H1 (cell line): Measurements from ENCODE around the gene CFAP61. TPM values are rescaled to one million over a fixed set of nuclear protein-coding genes. Genes with fewer than 3 reads are reported as not detected.

ENCODE experiments used
- CTCF ChIA-PET: fragments of 300-600 bp; sonication (Branson Sonifier 250); formaldehyde crosslinking; loops from one replicate; lab custom pipeline; 2021; ENCODE audit not compliant: partially characterized antibody; lab: Charles Lee
- POLR2A ChIA-PET: fragments of 300-600 bp; sonication (Branson Sonifier 250); formaldehyde crosslinking; loops from one replicate; lab custom pipeline; 2021; ENCODE audit warnings: inconsistent platforms; ENCODE audit not compliant: partially characterized antibody; lab: Charles Lee
- DNase-seq, 2 experiments: peaks; one replicate each; pipeline versions ENCODE4 v3.0.0 to v3.0.0-alpha.2; 2010 to 2022; ENCODE audit warnings: low spot score in 2 of 2, low read depth in 1 of 2, mixed read lengths in 1 of 2
- FAIRE-seq: peaks from 2 replicates; lab custom pipeline; 2011; peaks lifted over from hg19 to GRCh38; lab: Jason Lieb, UNC
- H2AFZ ChIP-seq: 2 replicates; pipeline ENCODE4 v1.8.1; 2012; ENCODE audit warnings: low read length, inconsistent platforms
- H2AK5ac ChIP-seq: 2 replicates; pipeline ENCODE4 v1.6.1; 2013; ENCODE audit warnings: low read depth, low read length
- H2BK120ac ChIP-seq: replicated peaks from 2 replicates; pipeline ENCODE3; 2013; ENCODE audit warnings: low read depth, low read length, inconsistent platforms
- H2BK12ac ChIP-seq: 2 replicates; pipeline ENCODE4 v1.6.1; 2013; ENCODE audit warnings: low read depth, low read length
- H2BK15ac ChIP-seq: 2 replicates; pipeline ENCODE4 v1.6.1; 2013; ENCODE audit warnings: low read length
- H2BK20ac ChIP-seq: 2 replicates; pipeline ENCODE4 v1.6.1; 2013; ENCODE audit warnings: low read length
- H2BK5ac ChIP-seq: 2 replicates; pipeline ENCODE4 v1.6.1; 2013; ENCODE audit warnings: low read depth, low read length
- H3K14ac ChIP-seq: 2 replicates; pipeline ENCODE4 v1.6.1; 2013; ENCODE audit warnings: inconsistent platforms; ENCODE audit not compliant: insufficient read length
- H3K18ac ChIP-seq: 2 replicates; pipeline ENCODE4 v1.6.1; 2013; ENCODE audit warnings: low read length; ENCODE audit errors: extremely low read depth
- H3K23ac ChIP-seq: 2 replicates; pipeline ENCODE4 v1.6.1; 2013; ENCODE audit warnings: inconsistent platforms; ENCODE audit not compliant: insufficient read length
- H3K23me2 ChIP-seq: 2 replicates; pipeline ENCODE4 v1.6.1; 2013; ENCODE audit warnings: low read depth, low read length
- H3K27ac ChIP-seq: 2 replicates; pipeline ENCODE4 v1.6.1; 2011; ENCODE audit warnings: low read depth, low read length, inconsistent platforms
- H3K27me3 ChIP-seq, 4 experiments: replicated peaks in 1 of 4; 1 replicate in 1 of 4; 2 replicates in 3 of 4; pipeline versions ENCODE4 v1.6.1 to v1.8.1; 2011 to 2013; ENCODE audit warnings: low read length in 3 of 4, mild to moderate bottlenecking in 3 of 4, inconsistent platforms in 2 of 4, mixed read lengths in 2 of 4, moderate library complexity in 1 of 4; ENCODE audit not compliant: control insufficient read depth in 3 of 4, insufficient read depth in 3 of 4; ENCODE audit errors: extremely low read depth in 1 of 4
- H3K36me3 ChIP-seq, 4 experiments: 2 replicates each; pipeline versions ENCODE4 v1.6.1 to v1.8.1; 2011 to 2013; ENCODE audit warnings: mild to moderate bottlenecking in 4 of 4, low read length in 3 of 4, moderate library complexity in 2 of 4, control low read depth in 1 of 4, inconsistent platforms in 1 of 4; ENCODE audit not compliant: insufficient read depth in 4 of 4, control insufficient read depth in 2 of 4
- H3K4ac ChIP-seq: replicated peaks from 2 replicates; pipeline ENCODE3; 2013; ENCODE audit warnings: low read length, low read depth, mixed read lengths, inconsistent platforms; ENCODE audit not compliant: insufficient read length
- H3K4me1 ChIP-seq, 4 experiments: replicated peaks in 1 of 4; 1 replicate in 1 of 4; 2 replicates in 3 of 4; pipeline versions ENCODE4 v1.6.1 to v1.8.1; 2011 to 2013; ENCODE audit warnings: low read length in 3 of 4, inconsistent platforms in 2 of 4, mixed read lengths in 1 of 4; ENCODE audit not compliant: insufficient read depth in 4 of 4, control insufficient read depth in 3 of 4
- H3K4me2 ChIP-seq, 2 experiments: 2 replicates each; pipeline versions ENCODE4 v1.6.1 to v1.8.1; 2011 to 2013; ENCODE audit warnings: low read depth in 2 of 2, low read length in 2 of 2, control low read depth in 1 of 2, inconsistent platforms in 1 of 2, mild to moderate bottlenecking in 1 of 2; ENCODE audit not compliant: insufficient read depth in 1 of 2
- H3K4me3 ChIP-seq, 4 experiments: fragments of 200-600, 300-600 bp in 1 of 4; sonication (generic), shearing (Covaris generic), sonication (Bioruptor Twin) in 1 of 4; 2 replicates each; pipeline versions ENCODE4 v1.5.1 to v1.8.1; 2011 to 2016; ENCODE audit warnings: low read length in 4 of 4, low read depth in 3 of 4, control low read depth in 2 of 4, inconsistent platforms in 2 of 4, mild to moderate bottlenecking in 2 of 4, mixed read lengths in 1 of 4, moderate library complexity in 1 of 4; ENCODE audit not compliant: insufficient read depth in 2 of 4; ENCODE audit errors: extremely low read depth in 1 of 4
- H3K56ac ChIP-seq: replicated peaks from 2 replicates; pipeline ENCODE3; 2013; ENCODE audit warnings: low read depth, mild to moderate bottlenecking, mixed read lengths, low read length, inconsistent platforms; ENCODE audit not compliant: insufficient read length
- H3K79me1 ChIP-seq: 2 replicates; pipeline ENCODE4 v1.6.1; 2013; ENCODE audit warnings: low read depth, low read length, control low read depth
- H3K79me2 ChIP-seq, 2 experiments: 2 replicates each; pipeline versions ENCODE4 v1.6.1 to v1.8.1; 2012 to 2013; ENCODE audit warnings: low read length in 2 of 2, mild to moderate bottlenecking in 2 of 2, inconsistent platforms in 1 of 2; ENCODE audit not compliant: insufficient read depth in 2 of 2, control insufficient read depth in 1 of 2
- H3K9ac ChIP-seq, 4 experiments: replicated peaks in 1 of 4; 1 replicate in 1 of 4; 2 replicates in 3 of 4; pipeline versions ENCODE4 v1.6.1 to v1.8.1; 2011 to 2013; ENCODE audit warnings: low read depth in 3 of 4, low read length in 3 of 4, control low read depth in 2 of 4, mild to moderate bottlenecking in 2 of 4, moderate library complexity in 2 of 4, inconsistent platforms in 1 of 4; ENCODE audit errors: extremely low read depth in 1 of 4
- H3K9me3 ChIP-seq, 2 experiments: 2 replicates each; pipeline versions ENCODE4 v1.6.1 to v1.8.1; 2012 to 2013; ENCODE audit warnings: mild to moderate bottlenecking in 2 of 2, moderate library complexity in 2 of 2, control low read depth in 1 of 2, inconsistent platforms in 1 of 2, low read depth in 1 of 2, low read length in 1 of 2, mixed read lengths in 1 of 2; ENCODE audit not compliant: insufficient read depth in 2 of 2
- H4K20me1 ChIP-seq, 2 experiments: replicated peaks in 1 of 2; 2 replicates each; pipeline versions ENCODE3 to v1.8.1; 2011 to 2013; ENCODE audit warnings: inconsistent platforms in 2 of 2, low read length in 2 of 2, mild to moderate bottlenecking in 1 of 2; ENCODE audit not compliant: insufficient read depth in 2 of 2, control insufficient read depth in 1 of 2
- H4K5ac ChIP-seq: 2 replicates; pipeline ENCODE4 v1.6.1; 2013; ENCODE audit warnings: low read length, low read depth, mixed read lengths, inconsistent platforms; ENCODE audit not compliant: insufficient read length
- H4K8ac ChIP-seq: 2 replicates; pipeline ENCODE4 v1.8.0; 2013; ENCODE audit warnings: mild to moderate bottlenecking, moderate library complexity, low read length, inconsistent platforms; ENCODE audit not compliant: insufficient read depth; ENCODE audit errors: extremely low read depth
- H4K91ac ChIP-seq: replicated peaks from 2 replicates; pipeline ENCODE3; 2013; ENCODE audit warnings: low read length, mixed read lengths, inconsistent platforms; ENCODE audit not compliant: insufficient read length
- RAD21 ChIP-seq, 2 experiments: IDR thresholded peaks in 1 of 2; conservative IDR thresholded peaks in 1 of 2; 2 replicates each; pipeline ENCODE4 v1.6.1; 2011; ENCODE audit warnings: low read depth in 2 of 2, low read length in 2 of 2, improper control_type of control experiment in 1 of 2, inconsistent platforms in 1 of 2, mild to moderate bottlenecking in 1 of 2, moderate library complexity in 1 of 2
- SIN3A ChIP-seq, 2 experiments: IDR thresholded peaks in 1 of 2; conservative IDR thresholded peaks in 1 of 2; 2 replicates each; pipeline ENCODE4 v1.6.1; 2011 to 2012; ENCODE audit warnings: low read length in 2 of 2, improper control_type of control experiment in 1 of 2, low read depth in 1 of 2, mild to moderate bottlenecking in 1 of 2
- WGBS, 2 experiments: shearing (Covaris generic) in 1 of 2; methylation state at CpG; one replicate each; pipeline versions ENCODE4 v1.1.6 to v1.1.7; 2013 to 2015; ENCODE audit warnings: low lambda C conversion rate in 2 of 2, mixed read lengths in 2 of 2, inconsistent platforms in 1 of 2, low coverage in 1 of 2, missing lambda C conversion rate in 1 of 2; ENCODE audit not compliant: insufficient replicate concordance in 2 of 2, insufficient coverage in 1 of 2, insufficient read length in 1 of 2; ENCODE audit errors: extremely low coverage in 1 of 2, missing lambda C conversion rate in 1 of 2; 5-methylcytosine and 5-hydroxymethylcytosine counted together
- polyA plus RNA-seq, 7 experiments: library from polyadenylated mRNA; depleted of rRNA in 3 of 7; stranded (reverse) in 5 of 7; unstranded in 2 of 7; fragments of >200 nt in 5 of 7; fragments of 200-250 nt in 2 of 7; gene quantifications; 1 replicate in 5 of 7; 2 replicates in 1 of 7; 4 replicates in 1 of 7; pipeline versions ENCODE4 v1.2.1 to v1.2.3, GENCODE V29; 2011 to 2013; ENCODE audit warnings: missing spikeins in 2 of 7, mixed read lengths in 2 of 7
- total RNA-seq: library from RNA; stranded (reverse); fragmentation: NEBNext Ultra II Directional; extraction: Animal tissue kit (Norgen Biotek cat#: 25700); gene quantifications from 2 replicates; pipeline ENCODE4 v1.2.1, GENCODE V29; 2021

Gene CFAP61
- total and polyA plus RNA-seq, 2 of the 8 experiments (the other 6 are each of a cell fraction or from before 2014, with no cell fraction given): 0.29 to 0.61 TPM

GRCh38 chr20:20271271-20271670 lies 218.9 kb downstream of the CFAP61 start:
- Histone ChIP-seq H2BK120ac (no peak overlapping the region), H3K56ac (no peak overlapping the region), H3K18ac (no peak overlapping the region), H4K8ac (no peak overlapping the region), H3K23ac (no peak overlapping the region), H4K5ac (no peak overlapping the region), H3K4me2 (no peak overlapping the region), H2BK5ac (no peak overlapping the region), H3K9me3 (no peaks in the 10 kb centered on the region; a peak in 1 of 4 replicates), H3K4ac (no peak overlapping the region), H3K79me1 (no peaks in the 10 kb centered on the region), H2AFZ (no peak overlapping the region), H2BK12ac (no peak overlapping the region), H4K91ac (no peak overlapping the region), H3K4me3 (no peak overlapping the region), H2AK5ac (no peak overlapping the region), H3K9ac (no peak overlapping the region), H3K14ac (no peak overlapping the region), H2BK20ac (no peak overlapping the region), H2BK15ac (no peak overlapping the region), H3K36me3 (no peaks in the 10 kb centered on the region), H3K27me3 (no peaks in the 10 kb centered on the region; a peak in 1 of 7 replicates), H3K23me2 (no peaks in the 10 kb centered on the region), H3K79me2 (no peaks in the 10 kb centered on the region), H4K20me1 (no peaks in the 10 kb centered on the region), H3K27ac (no peak overlapping the region), H3K4me1 (peaks cover 0 to 4% (median 2%) of the 10 kb centered on the region in 4 experiments; a peak in 3 of 7 replicates)
- POLR2A ChIA-PET: no interaction called here
- TF ChIP-seq SIN3A (conservative IDR thresholded peaks at IDR 0.05 in 1 of 2, IDR thresholded peaks at IDR 0.05 in 1 of 2; ENCODE audit: low read depth in 1 of 2, low read length in 2 of 2) (no peak), RAD21 (IDR thresholded peaks at IDR 0.05 in 1 of 2, conservative IDR thresholded peaks at IDR 0.05 in 1 of 2; ENCODE audit: low read depth in 2 of 2, low read length in 2 of 2) (peak in 1 of 2 experiments; percentile 14; a peak in 1 of 4 replicates)
- DNase-seq (no peak), FAIRE-seq (no peak)
- CTCF ChIA-PET: interaction anchor here (1.3 kb wide), 1 partner anchor 11 kb away, joined by 4 read pairs; no protein-coding TSS in a partner anchor
- 92% methylated on average over 10 of the region's 10 CpGs; no CpG with 5 or more reads in 1 of the 2 experiments for WGBS, 2 experiments
